ENCODE measurements around the gene DNAJC4.

DNAJC4 gene, protein sequence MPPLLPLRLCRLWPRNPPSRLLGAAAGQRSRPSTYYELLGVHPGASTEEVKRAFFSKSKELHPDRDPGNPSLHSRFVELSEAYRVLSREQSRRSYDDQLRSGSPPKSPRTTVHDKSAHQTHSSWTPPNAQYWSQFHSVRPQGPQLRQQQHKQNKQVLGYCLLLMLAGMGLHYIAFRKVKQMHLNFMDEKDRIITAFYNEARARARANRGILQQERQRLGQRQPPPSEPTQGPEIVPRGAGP

GRCh38 chr11:64230171-64230984 lies at the start of gene DNAJC4:
DNAJC4 (plus strand) TSS chr11:64230548; CDS start chr11:64230855, 307 bp downstream.
- H3K4me3 ChIP-seq (ENCODE audit: low read depth, low read length), result peak within 1 kb of the TSS; percentile 73
- DNase-seq (ENCODE audit: low read depth), result no peak

- DNase-seq (ENCODE audit: low read depth), result no peak
- peak overlapping the region; percentile 32 for H3K4me3 ChIP-seq (ENCODE audit: low read depth, low read length)
Observed at GRCh38 chr11:64180891-64181290, 49.5 kb upstream of the DNAJC4 start.

GRCh38 chr11:64181506-64182411 lies 48.6 kb upstream of the DNAJC4 start:
- peak overlapping the region; percentile 32 for H3K4me3 ChIP-seq (ENCODE audit: low read depth, low read length)
- DNase-seq (ENCODE audit: low read depth), result peak; percentile 80

- no peak overlapping the region for H3K4me3 ChIP-seq (ENCODE audit: low read depth, low read length)
- DNase-seq (ENCODE audit: low read depth), result no peak
Observed at GRCh38 chr11:64183890-64184289, 46.5 kb upstream of the DNAJC4 start.

DNA sequence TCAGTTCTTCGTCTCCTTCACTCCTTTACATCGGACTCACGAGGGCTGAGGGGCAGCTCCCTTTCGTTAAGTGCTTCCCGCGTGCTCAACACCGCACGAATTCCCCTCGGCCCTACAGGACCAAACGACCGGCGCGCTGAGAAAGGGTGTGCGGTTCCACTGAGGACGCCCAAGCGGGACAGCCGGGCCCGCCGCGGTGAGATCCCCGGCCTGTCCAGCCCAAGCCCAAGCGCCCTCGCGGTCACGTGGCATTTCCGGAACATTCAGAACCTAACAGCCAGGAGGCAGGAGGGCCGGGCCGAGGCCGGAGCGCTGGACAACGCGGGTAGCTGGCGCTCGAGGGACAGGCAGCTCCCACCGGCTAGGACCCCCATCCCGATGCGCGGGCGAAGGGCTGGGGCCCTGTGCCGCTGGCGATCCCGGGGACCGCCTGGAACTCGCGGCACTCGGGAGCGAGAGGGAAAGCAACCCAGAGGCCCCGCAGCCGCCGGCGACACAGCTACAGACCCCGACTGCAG lies 45.1 kb upstream of the DNAJC4 start:
- DNase-seq (ENCODE audit: low read depth), result peak; percentile 53
- peak overlapping the region; percentile 63 for H3K4me3 ChIP-seq (ENCODE audit: low read depth, low read length)

DNA sequence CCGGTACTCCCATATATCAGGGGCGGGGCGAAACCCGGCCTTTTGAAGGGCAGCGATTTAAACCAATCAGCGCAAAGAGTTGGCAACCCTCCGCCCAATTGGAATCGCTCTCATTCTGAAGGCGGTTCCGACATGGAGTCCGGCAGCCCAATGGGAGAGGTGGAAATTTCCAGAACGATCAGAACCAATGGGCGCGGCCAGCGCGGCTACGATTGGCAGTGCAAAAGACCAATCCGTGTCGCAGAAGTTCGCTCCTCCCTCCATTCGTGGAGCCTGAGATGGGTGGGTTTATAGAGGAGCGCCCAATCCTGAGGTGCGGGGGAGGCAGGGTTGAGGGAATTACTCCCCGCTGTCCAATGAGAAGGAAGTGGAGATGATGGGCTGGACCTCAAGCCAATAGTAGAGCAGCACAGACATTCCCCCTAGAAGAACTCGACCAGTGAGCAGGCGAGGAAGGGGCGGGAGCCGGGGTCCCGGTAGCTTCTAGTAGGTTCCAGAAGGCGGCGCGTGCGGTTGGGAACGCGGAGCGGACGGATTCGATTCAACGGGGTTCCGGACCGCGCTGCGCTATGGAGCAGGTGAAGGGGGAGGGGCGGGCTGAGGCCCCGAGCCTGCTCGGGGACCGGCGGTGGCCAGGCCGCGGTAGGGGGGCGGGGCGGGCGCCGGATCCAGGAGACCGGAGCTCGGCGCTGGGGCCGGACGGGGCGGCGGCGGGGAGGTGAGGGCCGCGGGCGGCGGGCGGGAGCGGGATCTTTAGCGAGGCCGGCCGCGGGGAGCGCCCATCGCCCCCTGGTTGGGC lies 44.5 kb upstream of the DNAJC4 start, which contains the start of gene STIP1:
STIP1 (plus strand) TSS at position 479 of the 799 bp plus-strand sequence; CDS start at position 570, 91 bp downstream.
- peak; percentile 100 for DNase-seq (ENCODE audit: low read depth)
- H3K4me3 ChIP-seq (ENCODE audit: low read depth, low read length), result peak within 1 kb of the TSS; percentile 63

DNA sequence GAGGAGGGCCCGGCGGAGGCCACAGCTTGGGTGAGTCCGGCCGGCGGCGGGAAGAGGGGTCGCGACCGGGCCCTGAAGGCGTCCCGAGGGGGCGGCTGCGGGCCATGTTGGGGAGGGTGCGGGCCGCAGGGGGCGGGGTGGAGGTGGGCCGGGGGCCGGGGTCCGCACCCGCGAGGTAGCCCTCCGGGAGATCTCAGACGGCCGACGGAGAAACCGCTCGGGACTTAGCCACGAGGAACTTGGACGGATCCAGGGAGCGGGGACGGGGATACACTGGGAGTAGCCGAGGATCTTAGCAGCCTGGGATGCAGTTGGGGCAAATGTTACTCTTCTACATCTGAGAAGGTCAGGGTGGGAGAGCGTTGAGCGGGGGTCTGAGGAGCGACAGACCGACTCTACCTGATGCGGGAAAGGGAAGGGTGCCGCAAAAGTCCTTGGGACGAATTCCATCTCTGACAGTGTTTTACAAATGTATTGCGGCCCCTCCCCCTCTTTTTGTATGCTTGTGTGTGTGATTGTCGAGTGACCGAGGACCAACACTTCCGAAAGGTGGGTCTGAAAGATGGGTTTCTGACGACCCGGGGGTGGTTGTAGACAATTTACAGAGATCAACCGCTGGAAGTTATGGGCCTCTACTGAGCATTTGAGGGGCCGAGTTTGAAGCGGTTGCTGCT lies 43.7 kb upstream of the DNAJC4 start:
- no peak overlapping the region for H3K4me3 ChIP-seq (ENCODE audit: low read depth, low read length)
- no peak for DNase-seq (ENCODE audit: low read depth)

- no peak for DNase-seq (ENCODE audit: low read depth)
- H3K4me3 ChIP-seq (ENCODE audit: low read depth, low read length), result no peak overlapping the region
Observed at GRCh38 chr11:64192434-64192833, 37.9 kb upstream of the DNAJC4 start.

DNA sequence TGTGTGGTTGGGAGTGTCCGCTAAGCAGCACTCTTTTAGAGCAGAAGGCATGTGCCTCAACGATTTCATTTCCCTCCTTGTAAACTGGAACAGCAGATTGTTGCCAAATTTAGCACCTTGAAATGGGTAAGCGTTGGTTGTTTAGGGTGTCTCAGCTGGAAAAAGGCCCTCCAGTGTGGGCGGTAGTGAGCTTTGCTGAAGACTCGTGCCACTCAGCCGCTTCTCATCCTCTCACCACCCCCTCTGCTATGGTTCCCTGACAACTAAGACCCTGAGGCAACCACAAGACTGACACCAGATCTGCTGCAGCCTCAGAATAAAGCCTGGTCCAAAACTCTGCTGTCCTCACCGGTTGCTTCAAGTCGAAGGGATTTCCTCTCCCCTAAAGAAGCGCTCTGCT lies 33.7 kb upstream of the DNAJC4 start:
- no peak for DNase-seq (ENCODE audit: low read depth)
- no peak overlapping the region for H3K4me3 ChIP-seq (ENCODE audit: low read depth, low read length)

GRCh38 chr11:64198511-64198910 lies 31.8 kb upstream of the DNAJC4 start:
- no peak overlapping the region for H3K4me3 ChIP-seq (ENCODE audit: low read depth, low read length)
- no peak for DNase-seq (ENCODE audit: low read depth)

DNA sequence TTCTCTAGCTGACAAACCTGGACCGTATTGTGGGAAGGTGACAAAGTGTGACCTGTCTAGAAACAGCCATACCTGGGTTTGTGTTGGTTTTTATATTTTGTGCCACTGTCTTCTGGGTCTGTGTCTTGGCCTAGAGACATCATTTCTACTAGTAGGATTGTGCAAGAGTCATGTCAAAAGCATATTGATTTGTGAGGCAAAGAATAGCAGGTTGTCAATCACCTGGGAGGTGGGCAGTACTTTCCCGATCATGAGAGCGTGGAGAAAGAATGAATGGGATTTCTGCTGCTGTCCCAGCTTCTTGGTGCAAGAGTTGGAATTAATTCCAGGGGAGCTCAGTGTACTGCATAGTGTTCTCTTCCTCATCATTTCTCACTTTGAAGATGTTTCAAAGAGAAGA lies 28.8 kb upstream of the DNAJC4 start:
- DNase-seq (ENCODE audit: low read depth), result no peak
- H3K4me3 ChIP-seq (ENCODE audit: low read depth, low read length), result no peak overlapping the region

- no peak overlapping the region for H3K4me3 ChIP-seq (ENCODE audit: low read depth, low read length)
- DNase-seq (ENCODE audit: low read depth), result no peak
Observed at GRCh38 chr11:64202992-64203391, 27.4 kb upstream of the DNAJC4 start.

- H3K4me3 ChIP-seq (ENCODE audit: low read depth, low read length), result no peak overlapping the region
- no peak for DNase-seq (ENCODE audit: low read depth)
Observed at GRCh38 chr11:64203421-64204079, 26.8 kb upstream of the DNAJC4 start.

DNA sequence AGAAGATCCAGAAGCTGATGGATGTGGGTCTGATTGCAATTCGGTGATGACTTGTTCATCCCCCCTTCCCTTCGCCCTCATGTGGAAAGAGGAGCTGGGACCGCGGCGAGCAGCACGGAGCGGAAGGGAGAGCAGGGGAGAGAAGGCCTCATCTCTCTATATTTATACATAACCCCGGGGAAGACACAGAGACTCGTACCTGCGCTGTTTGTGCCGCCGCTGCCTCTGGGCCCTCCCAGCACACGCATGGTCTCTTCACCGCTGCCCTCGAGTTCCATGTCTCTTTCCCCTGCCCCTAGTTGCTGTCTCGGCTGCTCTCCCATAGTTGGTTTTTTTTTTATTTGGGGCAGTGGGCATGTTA lies 26.3 kb upstream of the DNAJC4 start:
- DNase-seq (ENCODE audit: low read depth), result no peak
- no peak overlapping the region for H3K4me3 ChIP-seq (ENCODE audit: low read depth, low read length)

DNA sequence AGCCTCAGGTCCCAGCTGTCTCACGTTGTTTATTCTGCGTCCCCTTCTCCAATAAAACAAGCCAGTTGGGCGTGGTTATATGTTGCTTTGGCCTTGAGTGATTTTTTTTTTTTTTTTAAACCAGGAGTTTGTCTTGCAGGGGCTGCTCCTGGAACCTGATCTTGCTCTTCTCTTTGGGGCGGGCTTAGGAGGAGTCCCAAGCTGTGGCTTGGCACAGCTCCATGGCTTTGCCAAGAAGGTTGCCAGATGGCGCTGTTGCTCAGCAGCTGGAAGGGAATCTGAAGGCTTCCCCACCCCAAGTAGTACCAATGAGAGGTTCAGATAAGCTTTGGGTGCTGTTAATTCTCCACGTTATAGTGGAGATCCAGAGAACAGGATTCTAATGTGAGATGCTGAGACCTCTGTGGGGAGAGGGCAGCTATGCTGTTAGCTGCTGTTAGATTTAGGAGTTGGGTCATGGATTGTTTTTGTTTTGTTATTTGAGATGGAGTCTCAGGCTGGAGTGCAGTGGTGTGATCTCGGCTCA lies 25.8 kb upstream of the DNAJC4 start:
- H3K4me3 ChIP-seq (ENCODE audit: low read depth, low read length), result no peak overlapping the region
- peak; percentile 91 for DNase-seq (ENCODE audit: low read depth)

GRCh38 chr11:64206457-64207255 lies 23.7 kb upstream of the DNAJC4 start, which contains the start of gene FERMT3:
FERMT3 (plus strand) TSS chr11:64206721; CDS start chr11:64207365, 644 bp downstream.
- no peak for DNase-seq (ENCODE audit: low read depth)

More at GRCh38 chr11:64206457-64207255, 23.7 kb upstream of the DNAJC4 start, which contains the start of gene FERMT3:
- no peak within 1 kb of the TSS for H3K4me3 ChIP-seq (ENCODE audit: low read depth, low read length)
